SKM-1 treated with dmso at 0.1 percent for 144 hours (cell line): ENCODE data around the gene ETFDH.
"Not testable (repeated sequence)": the region's sequence is repeated elsewhere in the genome, so short reads cannot be mapped to it uniquely, and the experiment has no call there.

Source experiments
- DNase-seq: peaks from one replicate; lab custom pipeline; 2025; ENCODE audit not compliant: unreplicated experiment; lab: John Stamatoyannopoulos, UW

The ETFDH gene

GRCh38 chr4:158750379-158750778, 78.3 kb downstream of the ETFDH start:
- DNase-seq: no peak

GRCh38 chr4:158754385-158755180, 82.5 kb downstream of the ETFDH start:
- no peak for DNase-seq

DNA sequence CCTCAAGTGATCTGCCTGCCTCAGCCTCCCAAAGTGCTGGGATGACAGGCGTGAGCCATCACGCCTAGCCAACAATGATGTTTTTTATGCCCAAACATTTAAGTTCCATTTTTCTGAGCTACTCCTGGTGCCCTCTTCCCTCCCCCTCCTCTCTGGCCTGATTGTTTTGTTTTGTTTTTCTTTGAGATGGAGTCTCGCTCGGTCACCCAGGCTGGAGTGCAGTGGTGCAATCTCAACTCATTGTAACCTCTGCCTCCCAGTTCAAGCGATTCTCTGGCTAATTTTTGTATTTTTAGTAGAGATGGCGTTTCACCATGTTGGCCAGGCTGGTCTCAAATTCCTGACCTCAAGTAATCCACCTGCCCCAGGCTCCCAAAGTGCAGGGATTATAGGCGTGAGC, 83.7 kb downstream of the ETFDH start:
- DNase-seq: not testable (repeated sequence)

GRCh38 chr4:158756588-158756987, 84.5 kb downstream of the ETFDH start:
- DNase-seq: no peak

DNA sequence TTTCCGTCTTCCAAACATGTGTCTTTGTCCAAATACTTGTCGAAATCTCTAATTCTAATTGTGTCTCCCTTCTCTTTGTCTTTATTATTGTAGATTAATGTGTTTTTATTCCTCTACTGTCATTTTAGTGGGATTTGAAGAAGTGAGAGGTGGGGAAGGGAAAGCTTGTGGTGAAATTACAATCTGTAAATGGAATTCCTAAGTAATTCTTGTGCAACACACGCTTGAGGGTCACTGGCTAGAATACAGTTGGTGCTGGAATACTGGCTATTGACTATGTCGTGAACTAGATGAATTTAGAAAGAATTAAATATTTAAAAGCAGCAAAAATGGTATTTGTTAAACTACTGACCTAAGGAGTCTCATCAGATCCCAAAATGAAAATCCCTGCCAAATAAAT, 86.0 kb downstream of the ETFDH start:
- DNase-seq: no peak

DNA sequence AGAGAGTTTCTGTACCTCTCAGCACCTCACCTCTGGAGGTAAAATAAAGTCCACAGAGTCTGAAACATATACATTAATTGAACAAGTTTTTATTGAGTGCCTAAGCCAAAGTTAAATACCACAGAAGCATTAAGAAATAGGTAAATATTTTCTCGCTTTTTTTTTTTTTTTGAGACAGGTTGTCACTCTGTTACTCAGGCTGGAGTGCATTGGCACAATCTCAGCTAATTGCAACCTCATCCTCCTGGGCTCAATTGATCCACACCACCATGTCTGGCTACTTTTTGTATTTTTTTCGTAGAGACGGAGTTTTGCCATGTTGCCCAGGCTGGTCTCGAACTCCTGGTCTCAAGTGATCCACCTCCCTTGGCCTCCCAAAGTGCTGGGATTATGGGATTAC, 86.6 kb downstream of the ETFDH start:
- no peak for DNase-seq
